Subcutaneous abdominal adipose tissue (tissue), 5 donors: ENCODE results near the gene PLA2R1.

ENCODE experiments used
- H3K27ac ChIP-seq: one replicate; pipeline ENCODE4 v1.7.0; 2013; ENCODE audit warnings: low read depth, mild to moderate bottlenecking, inconsistent platforms, low read length, moderate library complexity
- H3K27me3 ChIP-seq, 5 donors: one replicate each; pipeline ENCODE4 v1.7.0; 2013; ENCODE audit warnings: low read length in 5 of 5, inconsistent platforms in 1 of 5; ENCODE audit not compliant: control insufficient read depth in 5 of 5, insufficient read depth in 4 of 5
- H3K36me3 ChIP-seq, 5 donors: one replicate each; pipeline ENCODE4 v1.7.0; 2013; ENCODE audit warnings: low read length in 5 of 5; ENCODE audit not compliant: control insufficient read depth in 5 of 5, insufficient read depth in 5 of 5
- H3K4me1 ChIP-seq, 5 donors: one replicate each; pipeline ENCODE4 v1.7.0; 2013; ENCODE audit warnings: low read length in 5 of 5, mild to moderate bottlenecking in 3 of 5, moderate library complexity in 1 of 5; ENCODE audit not compliant: control insufficient read depth in 5 of 5, insufficient read depth in 5 of 5
- H3K4me3 ChIP-seq, 5 donors: one replicate each; pipeline ENCODE4 v1.7.0; 2013; ENCODE audit warnings: low read length in 5 of 5, low read depth in 1 of 5
- H3K9ac ChIP-seq, 5 donors: one replicate each; pipeline ENCODE4 v1.7.0; 2013; ENCODE audit warnings: low read length in 5 of 5, mild to moderate bottlenecking in 4 of 5, moderate library complexity in 3 of 5
- H3K9me3 ChIP-seq, 5 donors: one replicate each; pipeline ENCODE4 v1.7.0; 2013; ENCODE audit warnings: low read length in 5 of 5; ENCODE audit not compliant: control insufficient read depth in 5 of 5
- donor health status: healthy.
- donor health status: healthy.
- donor health status: healthy.
- donor health status: healthy.
- donor health status: healthy.

PLA2R1 gene

DNA sequence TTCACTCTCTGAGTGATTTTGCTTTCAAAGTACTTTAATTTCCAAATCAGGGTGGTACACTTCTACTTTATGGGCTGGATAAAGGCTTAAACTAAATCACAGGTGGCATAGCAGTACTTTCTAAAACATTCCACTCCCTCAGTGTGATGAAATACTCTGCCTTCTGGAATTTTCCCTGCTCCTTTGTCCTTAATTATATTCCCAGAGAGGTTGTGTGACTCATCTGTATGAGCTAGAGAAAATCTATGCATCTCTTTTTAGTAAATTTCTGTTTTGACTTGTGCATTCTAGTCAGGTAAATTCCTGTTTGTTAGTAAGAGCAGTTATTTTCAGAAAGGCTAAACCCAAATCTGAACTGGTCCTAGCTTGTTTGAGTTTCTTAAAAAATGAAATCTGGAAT, 29.0 kb upstream of the PLA2R1 start:
- Histone ChIP-seq H3K27me3 (no peaks in the 10 kb centered on the region), H3K9me3 (peaks cover 27 to 60% (median 51%) of the 10 kb centered on the region in 5 donors), H3K27ac (no peak overlapping the region)

DNA sequence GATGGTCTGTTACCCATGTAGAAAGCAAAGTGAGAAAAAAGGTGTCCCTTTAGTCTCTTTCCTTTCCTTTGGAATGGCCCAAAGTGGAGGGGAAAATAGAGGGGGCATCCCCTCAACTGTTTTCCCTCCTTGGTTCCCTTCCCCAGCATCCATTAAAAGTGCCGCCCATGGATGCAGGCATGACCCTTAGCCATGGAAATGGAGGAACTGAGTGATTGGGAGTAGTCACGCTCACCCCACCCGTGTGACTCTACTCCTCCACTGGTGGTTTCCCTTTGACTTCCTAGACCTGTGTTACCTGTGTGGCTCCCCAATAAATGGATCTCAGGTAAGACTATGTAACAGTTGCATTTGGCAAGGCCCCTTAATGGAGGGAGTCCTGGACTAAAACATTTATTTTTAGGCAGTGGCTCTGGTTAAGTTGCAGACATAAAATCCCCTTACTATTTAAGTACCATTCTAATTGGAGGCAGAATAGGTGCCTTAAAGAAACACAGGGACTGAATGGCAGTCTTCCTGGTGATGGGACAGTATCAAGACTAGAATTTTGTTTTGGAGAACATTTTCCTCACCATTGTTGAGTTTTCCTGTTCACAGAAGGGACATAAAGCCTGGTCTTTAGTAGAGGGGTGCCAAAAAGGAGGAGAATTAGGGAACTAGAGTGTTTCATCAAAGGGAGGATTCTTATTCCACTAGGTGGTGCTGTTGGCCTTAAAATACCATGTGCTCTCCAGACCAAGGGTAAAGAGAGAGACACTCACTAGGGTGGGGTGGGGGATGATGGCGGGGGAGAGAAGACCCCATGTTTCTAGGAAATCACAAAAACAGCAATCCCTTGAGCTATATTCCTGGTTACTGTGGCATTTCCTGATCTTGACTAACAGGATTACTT, 25.7 kb upstream of the PLA2R1 start:
- Histone ChIP-seq H3K9me3 (peaks cover 41 to 86% (median 72%) of the 10 kb centered on the region in 5 donors), H3K27me3 (no peaks in the 10 kb centered on the region), H3K4me1 (no peaks in the 10 kb centered on the region), H3K4me3 (peak overlapping the region in 3 of 5 donors; percentile 31 to 47 (median 45)), H3K27ac (no peak overlapping the region), H3K36me3 (no peaks in the 10 kb centered on the region), H3K9ac (no peak overlapping the region)

More for the DNA sequence above, 29.0 kb upstream of the PLA2R1 start:
- Histone ChIP-seq H3K4me3 (peak overlapping the region in 2 of 5 donors; percentile 8 to 33), H3K9ac (no peak overlapping the region), H3K36me3 (no peaks in the 10 kb centered on the region), H3K4me1 (no peaks in the 10 kb centered on the region)

DNA sequence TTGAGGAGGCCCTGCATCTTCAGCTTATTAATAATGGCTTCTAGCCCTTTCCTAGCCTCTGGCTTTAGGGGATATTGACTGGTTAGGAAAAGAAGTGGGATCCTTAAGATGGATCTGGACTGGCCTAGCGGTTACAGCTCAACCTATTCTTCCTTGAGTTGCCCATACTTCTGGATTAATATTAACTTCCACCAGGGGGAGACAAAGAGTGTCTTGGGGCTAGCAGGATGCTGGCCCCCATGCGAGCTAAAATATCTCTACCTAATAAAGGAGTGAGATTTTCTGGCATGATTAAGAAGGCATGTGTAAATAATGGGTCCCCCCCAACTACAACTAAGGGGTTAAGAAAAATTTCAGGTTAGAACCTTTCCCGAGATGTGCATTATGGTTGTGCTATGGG, 23.2 kb upstream of the PLA2R1 start:
- Histone ChIP-seq H3K4me3 (peak overlapping the region in 4 of 5 donors; percentile 22 to 51 (median 36)), H3K4me1 (no peaks in the 10 kb centered on the region), H3K36me3 (no peaks in the 10 kb centered on the region), H3K9me3 (peaks cover 40 to 73% (median 60%) of the 10 kb centered on the region in 5 donors), H3K27ac (no peak overlapping the region), H3K9ac (no peak overlapping the region), H3K27me3 (no peaks in the 10 kb centered on the region)

DNA sequence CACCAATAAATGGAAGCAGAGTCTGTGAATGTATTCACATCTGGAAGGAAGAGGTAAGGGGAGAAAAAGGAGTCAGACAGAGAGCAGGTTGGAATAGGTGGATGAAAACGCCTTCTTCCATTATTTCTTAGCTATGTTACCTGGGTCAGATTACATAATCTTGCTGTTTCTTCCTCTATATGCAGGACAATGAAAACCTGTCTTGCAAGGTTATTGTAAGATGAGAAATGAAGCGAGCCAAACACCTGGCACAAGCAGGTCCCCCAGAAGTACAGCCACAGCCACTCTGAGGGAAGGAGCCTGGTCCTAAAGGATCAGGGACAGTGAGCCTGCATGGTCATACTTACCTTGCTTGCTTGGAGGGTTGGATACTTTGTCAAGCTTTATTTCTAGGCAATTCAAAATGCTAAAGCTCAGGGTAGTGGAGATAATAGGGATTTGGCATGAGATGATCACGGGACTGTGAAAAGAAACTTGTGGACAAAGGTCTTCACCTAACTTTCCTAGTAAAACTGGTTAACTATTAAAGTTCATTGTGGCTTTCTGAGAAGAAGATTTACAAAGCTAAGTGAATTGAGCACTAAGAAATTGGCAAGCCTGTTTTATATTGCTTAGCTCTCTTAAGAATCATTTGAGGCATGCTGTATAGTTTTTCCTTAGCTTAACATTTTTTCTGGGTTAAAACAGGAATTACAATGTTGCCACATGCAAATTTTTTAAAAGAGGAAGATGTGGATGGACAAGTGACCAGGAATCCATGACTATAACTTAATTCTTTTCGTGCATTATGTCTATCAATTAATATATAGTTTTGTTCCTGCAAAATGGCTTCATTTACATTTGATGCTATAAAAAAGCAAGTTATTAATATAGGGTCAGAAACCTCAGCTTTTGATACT, 15.7 kb upstream of the PLA2R1 start:
- Histone ChIP-seq H3K27me3 (no peaks in the 10 kb centered on the region), H3K36me3 (no peaks in the 10 kb centered on the region), H3K9me3 (peaks cover 2 to 23% (median 21%) of the 10 kb centered on the region in 5 donors), H3K4me1 (peaks cover 0 to 21% (median 4%) of the 10 kb centered on the region in 5 donors), H3K9ac (no peak overlapping the region), H3K27ac (no peak overlapping the region), H3K4me3 (no peak overlapping the region)

DNA sequence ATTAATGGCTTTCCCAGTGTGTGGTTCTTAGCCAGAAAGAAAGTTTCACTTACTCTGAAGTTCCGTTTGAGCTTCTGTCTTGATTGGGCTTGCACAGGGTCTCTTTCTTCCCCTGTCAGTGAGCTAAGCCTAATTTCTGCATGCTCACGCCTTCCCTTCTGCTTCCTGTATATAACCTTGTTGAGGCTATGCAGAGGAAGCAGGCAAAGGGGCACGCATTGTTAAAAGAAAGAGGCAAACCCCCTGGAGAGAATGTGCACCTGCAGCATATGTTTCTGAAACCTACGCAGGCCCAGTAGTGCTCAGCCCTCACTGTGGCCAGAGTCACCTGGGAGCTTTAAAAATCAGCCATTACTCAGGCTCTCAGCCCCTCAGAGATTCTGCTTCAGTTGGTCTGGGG, 14.5 kb upstream of the PLA2R1 start:
- H3K9ac ChIP-seq = peak overlapping the region in 1 of 5 donors; percentile 5
- H3K4me1 ChIP-seq = peaks cover 0 to 21% (median 4%) of the 10 kb centered on the region in 5 donors
- no peaks in the 10 kb centered on the region for H3K27me3 ChIP-seq
- H3K4me3 ChIP-seq = no peak overlapping the region
- H3K9me3 ChIP-seq = peaks cover 2 to 21% (median 19%) of the 10 kb centered on the region in 5 donors
- no peak overlapping the region for H3K27ac ChIP-seq
- no peaks in the 10 kb centered on the region for H3K36me3 ChIP-seq

DNA sequence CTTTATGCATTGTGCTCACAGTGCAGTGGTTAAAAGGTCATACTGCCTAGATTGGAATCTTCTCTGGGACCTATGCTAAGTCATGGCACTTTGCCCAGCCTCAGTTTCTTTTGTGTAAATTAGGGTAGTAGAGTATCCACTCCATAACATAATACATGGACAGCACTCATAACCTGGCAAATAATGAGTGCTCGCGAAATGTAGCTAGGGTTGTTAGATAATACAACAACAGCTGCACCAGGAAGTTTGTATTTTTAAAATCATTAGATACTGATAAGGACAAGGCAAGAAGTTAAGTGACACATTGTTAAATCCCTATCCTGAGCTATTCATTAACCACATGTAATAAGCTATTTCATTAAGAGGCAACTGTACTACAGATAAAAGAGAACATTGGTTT, 13.8 kb upstream of the PLA2R1 start:
- Histone ChIP-seq H3K27me3 (no peaks in the 10 kb centered on the region), H3K4me3 (no peak overlapping the region), H3K36me3 (no peaks in the 10 kb centered on the region), H3K9ac (no peak overlapping the region), H3K4me1 (peaks cover 0 to 21% (median 4%) of the 10 kb centered on the region in 5 donors), H3K9me3 (peaks cover 2 to 21% (median 19%) of the 10 kb centered on the region in 5 donors), H3K27ac (no peak overlapping the region)

DNA sequence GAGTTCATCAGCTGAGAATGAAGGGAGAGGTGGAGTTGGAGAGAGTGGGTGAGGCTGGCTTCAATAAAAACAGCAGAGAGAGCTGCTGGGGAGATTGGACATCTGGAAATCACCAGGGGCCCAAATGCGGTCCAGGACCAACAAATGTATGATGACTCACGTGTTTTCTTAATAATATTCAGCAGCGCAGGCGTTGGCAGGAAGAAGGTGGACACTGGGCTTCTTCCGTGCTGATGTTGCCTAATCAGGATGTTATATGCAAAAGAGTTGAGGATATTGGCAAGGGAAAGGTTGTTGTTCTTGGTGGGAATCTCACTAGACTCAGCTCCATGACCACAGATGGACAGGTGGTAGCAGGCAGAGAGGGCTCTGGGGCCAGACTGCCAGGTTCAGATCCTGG, 12.8 kb upstream of the PLA2R1 start:
- no peak overlapping the region for H3K9ac ChIP-seq
- peaks cover 2 to 21% (median 15%) of the 10 kb centered on the region in 5 donors for H3K9me3 ChIP-seq
- no peak overlapping the region for H3K4me3 ChIP-seq
- no peaks in the 10 kb centered on the region for H3K27me3 ChIP-seq
- H3K4me1 ChIP-seq = peaks cover 0 to 21% (median 4%) of the 10 kb centered on the region in 5 donors
- H3K27ac ChIP-seq = no peak overlapping the region
- H3K36me3 ChIP-seq = no peaks in the 10 kb centered on the region

DNA sequence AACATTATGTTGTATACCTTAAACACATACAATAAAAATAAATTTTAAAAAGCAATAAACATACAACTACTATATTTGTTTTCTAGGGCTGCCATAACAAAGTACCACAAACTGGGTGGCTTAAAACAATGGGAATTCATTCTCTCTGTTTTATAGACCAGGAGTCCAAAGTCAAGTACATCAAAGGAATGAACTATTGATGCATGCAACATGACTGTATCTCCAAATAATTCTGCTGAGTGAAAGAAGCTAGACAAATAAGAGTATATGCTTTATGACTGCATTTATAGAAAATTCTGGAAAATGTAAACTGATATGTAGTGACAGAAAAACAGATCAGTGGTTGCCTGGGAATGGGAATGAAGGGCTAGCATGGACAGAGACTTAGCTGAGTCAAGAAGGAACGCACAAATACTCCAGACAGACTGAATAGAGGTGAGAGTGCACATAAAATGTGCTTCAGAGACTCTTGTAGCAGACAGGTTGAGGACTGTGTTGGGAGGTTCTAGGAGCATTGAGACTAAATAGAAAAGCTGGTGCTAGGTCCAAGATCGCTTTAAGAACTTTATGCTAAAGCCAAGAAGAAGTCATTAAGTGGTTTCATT, 11.0 kb upstream of the PLA2R1 start:
- H3K9ac ChIP-seq = no peak overlapping the region
- no peak overlapping the region for H3K27ac ChIP-seq
- peaks cover 0 to 12% (median 9%) of the 10 kb centered on the region in 5 donors for H3K9me3 ChIP-seq
- no peak overlapping the region for H3K4me3 ChIP-seq
- H3K4me1 ChIP-seq = peaks cover 0 to 21% (median 4%) of the 10 kb centered on the region in 5 donors
- no peaks in the 10 kb centered on the region for H3K27me3 ChIP-seq
- no peaks in the 10 kb centered on the region for H3K36me3 ChIP-seq

DNA sequence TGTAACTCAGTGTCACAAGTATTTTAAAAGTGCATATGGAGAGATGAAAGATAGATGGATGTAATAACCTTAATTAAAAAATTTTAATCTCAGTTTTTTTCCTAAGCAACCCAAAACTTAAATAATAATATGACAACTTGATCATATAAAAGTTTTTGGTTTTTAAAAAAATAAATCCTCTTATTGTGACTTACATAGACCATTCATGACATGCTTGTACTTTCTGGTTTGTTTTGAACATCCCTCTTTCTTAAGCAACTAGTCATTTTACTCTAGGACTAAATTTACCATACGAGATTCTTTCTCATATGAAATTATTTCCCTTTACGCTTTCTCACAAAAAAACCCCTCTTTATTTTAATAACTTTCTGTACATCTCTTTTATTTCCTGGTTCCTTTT, 6.5 kb upstream of the PLA2R1 start:
- Histone ChIP-seq H3K27me3 (no peaks in the 10 kb centered on the region), H3K9ac (no peak overlapping the region), H3K4me1 (peaks cover 0 to 3% (median 0%) of the 10 kb centered on the region in 5 donors), H3K27ac (no peak overlapping the region), H3K9me3 (peaks cover 0 to 5% (median 2%) of the 10 kb centered on the region in 5 donors), H3K36me3 (no peaks in the 10 kb centered on the region), H3K4me3 (no peak overlapping the region)
